Endothelial cell of umbilical vein (primary cell): ENCODE results near the gene SLC25A24.

Experiments used
- FOS ChIP-seq: IDR thresholded peaks from 2 replicates; pipeline ENCODE4 v1.6.1; 2011; ENCODE audit warnings: mild to moderate bottlenecking, low read length, moderate library complexity, borderline replicate concordance; ENCODE audit not compliant: insufficient read depth
- POLR2A ChIP-seq: IDR thresholded peaks from 2 replicates; pipeline ENCODE4 v1.6.1; 2012; ENCODE audit warnings: low read depth, mild to moderate bottlenecking, control low read depth, low read length
- POLR2AphosphoS5 ChIP-seq: IDR thresholded peaks from 2 replicates; pipeline ENCODE4 v1.6.1; 2012; ENCODE audit warnings: low read depth, mild to moderate bottlenecking, control low read depth, low read length, moderate library complexity; ENCODE audit not compliant: insufficient read depth
- TF ChIP-seq, protein P1 (sequence below): IDR thresholded peaks from 2 replicates; pipeline ENCODE4 v1.6.1; 2011; ENCODE audit not compliant: insufficient read depth, insufficient read length
- TF ChIP-seq, protein P2 (sequence below), 2 donors: IDR thresholded peaks; 1 replicate in 1 of 2; 2 replicates in 1 of 2; pipeline ENCODE4 v1.5.1; 2011; ENCODE audit warnings: low read length in 2 of 2, mild to moderate bottlenecking in 2 of 2, moderate library complexity in 2 of 2, control low read depth in 1 of 2, inconsistent platforms in 1 of 2, low read depth in 1 of 2; ENCODE audit not compliant: insufficient read depth in 1 of 2; ENCODE audit errors: extremely low read depth in 1 of 2

DNA sequence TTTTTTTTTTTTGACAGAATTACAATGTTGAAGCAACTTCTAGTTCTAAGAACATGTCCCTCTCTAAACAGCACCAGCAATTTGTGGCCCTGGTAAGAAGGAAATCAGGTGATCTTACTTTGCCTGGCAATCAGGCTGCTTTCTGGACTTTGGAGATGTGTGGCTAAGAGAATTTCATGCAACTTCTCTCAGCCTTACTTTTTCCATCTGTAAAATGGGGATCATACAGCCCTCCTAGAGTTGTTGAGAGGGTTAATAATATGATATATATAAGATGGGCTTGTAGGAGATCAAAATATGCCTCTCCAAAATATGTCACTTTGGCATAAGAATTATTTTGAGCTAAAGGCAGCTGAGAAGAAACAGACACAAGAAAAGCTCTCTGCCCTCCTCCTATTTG, 92.0 kb downstream of the SLC25A24 start:
- TF ChIP-seq, protein P1, sequence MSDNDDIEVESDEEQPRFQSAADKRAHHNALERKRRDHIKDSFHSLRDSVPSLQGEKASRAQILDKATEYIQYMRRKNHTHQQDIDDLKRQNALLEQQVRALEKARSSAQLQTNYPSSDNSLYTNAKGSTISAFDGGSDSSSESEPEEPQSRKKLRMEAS = no peak
- TF ChIP-seq, protein P2, sequence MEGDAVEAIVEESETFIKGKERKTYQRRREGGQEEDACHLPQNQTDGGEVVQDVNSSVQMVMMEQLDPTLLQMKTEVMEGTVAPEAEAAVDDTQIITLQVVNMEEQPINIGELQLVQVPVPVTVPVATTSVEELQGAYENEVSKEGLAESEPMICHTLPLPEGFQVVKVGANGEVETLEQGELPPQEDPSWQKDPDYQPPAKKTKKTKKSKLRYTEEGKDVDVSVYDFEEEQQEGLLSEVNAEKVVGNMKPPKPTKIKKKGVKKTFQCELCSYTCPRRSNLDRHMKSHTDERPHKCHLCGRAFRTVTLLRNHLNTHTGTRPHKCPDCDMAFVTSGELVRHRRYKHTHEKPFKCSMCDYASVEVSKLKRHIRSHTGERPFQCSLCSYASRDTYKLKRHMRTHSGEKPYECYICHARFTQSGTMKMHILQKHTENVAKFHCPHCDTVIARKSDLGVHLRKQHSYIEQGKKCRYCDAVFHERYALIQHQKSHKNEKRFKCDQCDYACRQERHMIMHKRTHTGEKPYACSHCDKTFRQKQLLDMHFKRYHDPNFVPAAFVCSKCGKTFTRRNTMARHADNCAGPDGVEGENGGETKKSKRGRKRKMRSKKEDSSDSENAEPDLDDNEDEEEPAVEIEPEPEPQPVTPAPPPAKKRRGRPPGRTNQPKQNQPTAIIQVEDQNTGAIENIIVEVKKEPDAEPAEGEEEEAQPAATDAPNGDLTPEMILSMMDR (IDR thresholded peaks at IDR 0.05; ENCODE audit: extremely low read depth in 1 of 2, insufficient read depth in 1 of 2, low read depth in 1 of 2, low read length in 2 of 2) = no peak
- TF ChIP-seq POLR2A (no peak), POLR2AphosphoS5 (no peak), FOS (no peak)
